Measurements from ENCODE around the gene DUSP15. TPM values are rescaled to one million over a fixed set of nuclear protein-coding genes. Genes with fewer than 3 reads are reported as not detected.

Gene DUSP15
- total and polyA plus RNA-seq, 9 of the 15 experiments (the other 6 are each of a cell fraction or from before 2014, with no cell fraction given), result 0.34 TPM; not detected in 8

GRCh38 chr20:31835977-31836852 is 34.1 kb downstream of the DUSP15 start (continued):
- TF ChIP-seq E2F8 (IDR thresholded peaks at IDR 0.05; ENCODE audit: low read depth, partially characterized antibody) (no peak), ZNF717 (CRISPR knock-in tag; IDR thresholded peaks at IDR 0.05) (no peak), ZSCAN32 (CRISPR knock-in tag; IDR thresholded peaks at IDR 0.05) (no peak), HLTF (IDR thresholded peaks at IDR 0.05) (no peak), HNRNPLL (IDR thresholded peaks at IDR 0.05; ENCODE audit: low read depth, low read length, poor library complexity, severe bottlenecking) (no peak), DDX20 (tag; IDR thresholded peaks at IDR 0.05; ENCODE audit: low read depth) (no peak), HDAC1 (IDR thresholded peaks at IDR 0.05) (peak in 1 of 2 experiments; percentile 63; a peak in 2 of 4 replicates), TBP (optimal IDR thresholded peaks at IDR 0.05; ENCODE audit: low read depth, low read length) (peak; percentile 24), HDAC2 (IDR thresholded peaks at IDR 0.05) (peak; percentile 72), GTF2E2 (tag; IDR thresholded peaks at IDR 0.05) (peak; percentile 61; the same call in 1 of the 2 replicates), CTBP1 (IDR thresholded peaks at IDR 0.05; ENCODE audit: borderline replicate concordance) (peak; percentile 62; the same call in 1 of the 2 replicates), SP1 (CRISPR knock-in tag; IDR thresholded peaks at IDR 0.05) (peak; percentile 5; the same call in 1 of the 2 replicates), PTRF (tag; IDR thresholded peaks at IDR 0.05) (no peak), ZNF23 (CRISPR knock-in tag; IDR thresholded peaks at IDR 0.05) (no peak), MLLT1 (IDR thresholded peaks at IDR 0.05) (peak in 1 of 2 experiments; percentile 45; a peak in 1 of 4 replicates), TEAD4 (IDR thresholded peaks at IDR 0.05; ENCODE audit: low read length) (peak; percentile 40; the same call in 1 of the 2 replicates), TEAD4 (CRISPR knock-in tag; IDR thresholded peaks at IDR 0.05; ENCODE audit: borderline replicate concordance) (no peak), CXXC5 (CRISPR knock-in tag; IDR thresholded peaks at IDR 0.05) (0 out of 2 replicates have a peak, but pooled peaks have one; percentile 20)
- TF ChIP-seq, protein P1, sequence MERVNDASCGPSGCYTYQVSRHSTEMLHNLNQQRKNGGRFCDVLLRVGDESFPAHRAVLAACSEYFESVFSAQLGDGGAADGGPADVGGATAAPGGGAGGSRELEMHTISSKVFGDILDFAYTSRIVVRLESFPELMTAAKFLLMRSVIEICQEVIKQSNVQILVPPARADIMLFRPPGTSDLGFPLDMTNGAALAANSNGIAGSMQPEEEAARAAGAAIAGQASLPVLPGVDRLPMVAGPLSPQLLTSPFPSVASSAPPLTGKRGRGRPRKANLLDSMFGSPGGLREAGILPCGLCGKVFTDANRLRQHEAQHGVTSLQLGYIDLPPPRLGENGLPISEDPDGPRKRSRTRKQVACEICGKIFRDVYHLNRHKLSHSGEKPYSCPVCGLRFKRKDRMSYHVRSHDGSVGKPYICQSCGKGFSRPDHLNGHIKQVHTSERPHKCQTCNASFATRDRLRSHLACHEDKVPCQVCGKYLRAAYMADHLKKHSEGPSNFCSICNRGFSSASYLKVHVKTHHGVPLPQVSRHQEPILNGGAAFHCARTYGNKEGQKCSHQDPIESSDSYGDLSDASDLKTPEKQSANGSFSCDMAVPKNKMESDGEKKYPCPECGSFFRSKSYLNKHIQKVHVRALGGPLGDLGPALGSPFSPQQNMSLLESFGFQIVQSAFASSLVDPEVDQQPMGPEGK (CRISPR knock-in tag; IDR thresholded peaks at IDR 0.05; ENCODE audit: borderline replicate concordance), result no peak
- TF ChIP-seq, protein P2, sequence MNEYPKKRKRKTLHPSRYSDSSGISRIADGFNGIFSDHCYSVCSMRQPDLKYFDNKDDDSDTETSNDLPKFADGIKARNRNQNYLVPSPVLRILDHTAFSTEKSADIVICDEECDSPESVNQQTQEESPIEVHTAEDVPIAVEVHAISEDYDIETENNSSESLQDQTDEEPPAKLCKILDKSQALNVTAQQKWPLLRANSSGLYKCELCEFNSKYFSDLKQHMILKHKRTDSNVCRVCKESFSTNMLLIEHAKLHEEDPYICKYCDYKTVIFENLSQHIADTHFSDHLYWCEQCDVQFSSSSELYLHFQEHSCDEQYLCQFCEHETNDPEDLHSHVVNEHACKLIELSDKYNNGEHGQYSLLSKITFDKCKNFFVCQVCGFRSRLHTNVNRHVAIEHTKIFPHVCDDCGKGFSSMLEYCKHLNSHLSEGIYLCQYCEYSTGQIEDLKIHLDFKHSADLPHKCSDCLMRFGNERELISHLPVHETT (CRISPR knock-in tag; conservative IDR thresholded peaks at IDR 0.05 in 1 of 2, IDR thresholded peaks at IDR 0.05 in 1 of 2), result no peak
